GM18519 (cell line): ENCODE measurements around the gene ATXN2L.
"Not testable (repeated sequence)": the region's sequence is repeated elsewhere in the genome, so short reads cannot be mapped to it uniquely, and the experiment has no call there.

Experiments
- ATAC-seq: cut with Tn5 transposase; IDR thresholded peaks from one replicate; pipeline ENCODE4 v1.9.1; 2021; ENCODE audit warnings: mild to moderate bottlenecking, moderate library complexity; ENCODE audit not compliant: unreplicated experiment, low FRiP score

The ATXN2L gene

GRCh38 chr16:28837672-28838557 lies 15.1 kb downstream of the ATXN2L start:
- no peak for ATAC-seq

- no peak for ATAC-seq
Observed at GRCh38 chr16:28838558-28838918, 15.7 kb downstream of the ATXN2L start.

- ATAC-seq = no peak
Observed at GRCh38 chr16:28839004-28839639, 16.3 kb downstream of the ATXN2L start.

DNA sequence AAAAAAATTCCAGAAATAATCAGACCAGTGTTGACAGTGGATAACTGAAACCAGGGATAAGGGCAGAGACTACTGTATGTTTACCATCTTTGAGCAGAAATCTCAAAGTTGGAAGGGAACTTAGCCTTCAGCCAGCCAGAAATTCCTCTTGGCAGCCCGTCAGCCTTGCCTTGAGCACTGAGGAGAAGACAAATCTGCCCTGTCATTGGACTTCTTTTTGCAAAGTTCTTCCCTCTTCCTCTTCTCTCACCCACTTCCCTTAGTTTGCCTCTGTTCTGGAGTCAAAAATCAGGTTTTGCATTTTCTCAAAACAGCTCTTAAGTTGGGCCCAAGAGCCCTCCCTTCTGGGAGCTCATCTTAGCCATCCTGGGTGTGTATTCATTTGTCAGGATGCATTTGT lies 17.1 kb downstream of the ATXN2L start:
- ATAC-seq = no peak

- ATAC-seq = no peak
Observed at GRCh38 chr16:28842696-28843095, 19.9 kb downstream of the ATXN2L start.

DNA sequence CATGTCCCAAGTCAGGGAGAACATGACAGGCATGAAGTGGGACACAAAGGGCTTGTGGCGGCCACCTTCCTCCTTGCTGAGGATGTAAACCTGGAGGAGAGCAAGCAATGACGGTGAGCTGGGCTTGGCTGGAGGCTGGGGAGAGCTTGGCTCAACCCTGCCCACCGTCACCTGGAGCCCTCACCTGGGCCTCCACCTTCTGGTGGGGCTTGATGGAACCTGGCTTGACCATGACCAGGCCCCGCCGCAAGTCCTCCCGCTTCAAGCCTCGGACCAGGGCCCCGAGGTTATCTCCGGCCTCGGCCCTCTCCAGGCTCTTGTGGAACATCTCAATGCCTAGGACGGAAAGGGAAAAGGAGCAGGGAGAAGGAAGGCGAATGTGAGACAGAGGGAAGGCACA lies 21.0 kb downstream of the ATXN2L start:
- no peak for ATAC-seq

DNA sequence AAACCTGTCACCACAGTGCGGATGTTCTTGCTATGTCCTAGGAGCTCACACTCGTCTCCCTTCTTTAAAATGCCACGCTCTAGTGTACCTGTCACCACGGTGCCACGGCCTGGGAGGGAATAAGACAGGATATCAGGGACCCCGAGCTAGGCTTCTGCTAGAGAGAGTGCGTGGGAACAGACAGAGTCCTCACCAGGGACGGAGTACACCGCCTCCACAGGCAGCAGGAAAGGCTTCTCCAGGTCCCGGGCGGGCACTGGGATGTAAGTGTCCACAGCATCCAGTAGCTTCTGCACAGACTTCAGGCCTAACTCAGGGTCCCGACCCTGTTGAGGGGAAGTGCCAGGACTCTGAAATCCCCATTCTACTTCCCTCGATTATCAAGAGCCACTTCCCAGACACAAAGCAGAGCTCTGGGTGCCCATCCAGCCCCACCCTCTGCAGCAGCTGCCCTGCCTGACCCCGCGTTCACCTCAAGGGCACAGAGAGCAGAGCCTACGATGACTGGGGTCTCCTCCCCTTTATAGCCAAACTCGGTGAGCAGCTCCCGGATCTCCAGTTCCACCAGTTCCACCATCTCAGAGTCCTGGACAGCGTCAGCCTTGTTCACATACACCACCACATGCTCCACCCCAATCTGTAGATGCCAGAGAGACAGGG lies 21.6 kb downstream of the ATXN2L start:
- ATAC-seq = no peak

DNA sequence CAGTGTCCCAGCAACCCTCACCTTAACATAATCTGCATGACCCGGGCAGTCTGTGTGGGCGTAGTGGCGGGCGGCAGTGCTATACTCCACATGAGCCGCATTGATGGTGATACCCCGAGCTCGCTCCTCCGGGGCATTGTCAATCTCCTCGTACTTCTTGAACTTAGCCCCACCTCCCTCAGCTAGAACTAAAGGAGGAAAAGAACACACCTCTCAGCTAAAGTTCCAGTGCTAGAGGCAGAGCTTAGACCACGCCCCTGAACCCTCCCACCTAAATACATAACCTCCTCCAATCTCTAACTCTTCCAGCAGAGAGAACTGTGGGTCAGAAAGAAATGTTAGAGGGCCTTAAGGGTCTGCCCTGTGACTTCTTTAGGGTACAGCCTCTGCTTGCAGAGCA lies 22.5 kb downstream of the ATXN2L start:
- ATAC-seq = no peak

DNA sequence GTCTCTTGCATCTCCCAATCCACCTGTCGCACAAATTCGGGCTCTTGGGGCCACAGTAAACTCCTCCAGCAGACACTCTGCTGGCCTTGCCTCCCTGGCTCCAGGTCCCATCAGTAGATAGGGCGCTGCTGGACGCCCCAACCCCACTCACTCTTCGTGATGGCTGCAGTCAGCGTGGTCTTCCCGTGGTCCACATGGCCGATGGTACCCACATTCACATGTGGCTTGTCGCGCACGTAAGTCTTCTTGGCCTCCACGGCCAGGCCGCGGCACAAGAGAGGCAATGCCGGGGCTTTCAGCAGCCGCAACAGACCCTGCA lies 22.9 kb downstream of the ATXN2L start:
- ATAC-seq = peak; percentile 1

- peak; percentile 67 for ATAC-seq
Observed at GRCh38 chr16:28846080-28846932, 23.5 kb downstream of the ATXN2L start, which contains the start of gene TUFM. TSS of gene TUFM (minus strand) at chr16:28846348. CDS start at chr16:28846269, 79 bp downstream.

- ATAC-seq = no peak
Observed at GRCh38 chr16:28846933-28847273, 24.1 kb downstream of the ATXN2L start.

- ATAC-seq = no peak
Observed at GRCh38 chr16:28858421-28858820, 35.6 kb downstream of the ATXN2L start.

DNA sequence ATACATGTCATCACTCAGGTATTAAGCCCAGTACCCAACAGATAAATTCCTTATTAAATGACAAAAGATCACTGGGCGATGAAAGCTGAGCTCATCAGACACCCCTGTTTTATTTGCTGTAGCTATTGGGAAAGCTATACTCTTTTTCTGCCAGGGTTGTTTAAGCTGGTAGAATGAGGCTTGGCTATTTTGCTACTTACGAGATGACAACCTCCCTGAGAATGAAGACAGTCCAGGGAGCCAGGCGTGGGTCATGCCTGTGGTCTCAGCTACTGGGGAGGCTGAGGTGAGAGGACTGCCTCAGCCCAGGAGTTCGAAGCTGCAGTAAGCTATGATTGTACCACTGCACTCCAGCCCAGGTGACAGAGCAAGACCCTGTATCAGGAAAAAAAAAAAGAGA lies 36.5 kb downstream of the ATXN2L start:
- ATAC-seq = no peak

- ATAC-seq = peak; percentile 4
Observed at GRCh38 chr16:28863929-28864793, 41.4 kb downstream of the ATXN2L start.

- no peak for ATAC-seq
Observed at GRCh38 chr16:28865001-28865688, 42.3 kb downstream of the ATXN2L start.

GRCh38 chr16:28865722-28866453 lies 43.1 kb downstream of the ATXN2L start:
- no peak for ATAC-seq

- ATAC-seq = no peak
Observed at GRCh38 chr16:28866454-28866804, 43.6 kb downstream of the ATXN2L start.

GRCh38 chr16:28867241-28867640 lies 44.4 kb downstream of the ATXN2L start:
- no peak for ATAC-seq

DNA sequence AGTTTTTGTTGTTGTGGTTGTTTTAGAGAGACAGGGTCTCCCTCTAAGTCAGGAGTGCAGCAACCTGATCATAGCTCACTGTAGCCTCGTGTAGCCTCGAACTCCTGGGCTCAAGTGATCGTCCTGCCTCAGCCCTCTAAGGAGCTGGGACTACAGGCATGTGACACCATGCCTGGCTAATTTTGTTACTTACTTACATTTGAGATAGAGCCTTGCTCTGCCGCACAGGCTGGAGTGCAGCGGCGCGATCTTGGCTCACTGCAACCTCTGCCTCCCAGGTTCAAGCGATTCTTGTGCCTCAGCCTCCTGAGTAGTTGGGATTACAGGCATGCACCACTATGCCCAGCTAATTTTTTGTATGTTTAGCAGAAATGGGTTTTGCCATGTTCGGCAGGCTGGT lies 44.8 kb downstream of the ATXN2L start:
- not testable (repeated sequence) for ATAC-seq
